GM12878 (cell line): ENCODE measurements around the gene LDLRAD4. TPM values are rescaled to one million over a fixed set of nuclear protein-coding genes. Genes with fewer than 3 reads are reported as not detected.

Source experiments
- ATAC-seq: fragments of 200-7000 bp; cut with Tn5 transposase; 3 replicates; pipeline ENCODE4 v1.9.1; 2020; ENCODE audit warnings: mild to moderate bottlenecking, moderate library complexity
- BruUV-seq: library from RNA; stranded (reverse); fragments of 400-500 nt; replicated peaks from 2 replicates; lab custom pipeline; 2021; lab: Mats Ljungman, UMichigan
- CTCF ChIA-PET: fragments of 300-600 bp; sonication (Branson Sonifier 250); formaldehyde crosslinking; extraction: SDS; loops from one replicate; lab custom pipeline; 2021; ENCODE audit warnings: inconsistent platforms; lab: Yijun Ruan, JAX
- POLR2A ChIA-PET: fragments of 350-600 bp; formaldehyde crosslinking; extraction: SDS; loops from one replicate; lab custom pipeline; 2021; ENCODE audit warnings: inconsistent platforms; lab: Charles Lee
- RAD21 ChIA-PET: fragments of 300-600 bp; sonication (Branson Sonifier 250); formaldehyde crosslinking; loops from one replicate; lab custom pipeline; 2023; ENCODE audit warnings: antibody characterized with exemption; ENCODE audit not compliant: unreplicated experiment; lab: Charles Lee
- SMC1A ChIA-PET: fragments of 300-600 bp; sonication (Branson Sonifier 250); formaldehyde crosslinking; loops from one replicate; lab custom pipeline; 2023; ENCODE audit not compliant: unreplicated experiment, uncharacterized antibody; lab: Charles Lee
- DNase-seq: peaks from one replicate; pipeline ENCODE4 v3.0.0-alpha.2; 2011; ENCODE audit warnings: low read depth, low spot score
- FAIRE-seq: peaks from 3 replicates; lab custom pipeline; 2011; peaks lifted over from hg19 to GRCh38; lab: Jason Lieb, UNC
- H2AFZ ChIP-seq: 2 replicates; pipeline ENCODE4 v1.6.0; 2011; ENCODE audit warnings: low read depth, low read length, control low read depth; ENCODE audit not compliant: control insufficient read depth
- H3K27ac ChIP-seq: 2 replicates; pipeline ENCODE4 v1.5.1; 2011; ENCODE audit warnings: control low read depth; ENCODE audit not compliant: control insufficient read depth, insufficient read depth
- H3K27me3 ChIP-seq, 2 experiments: replicated peaks in 1 of 2; 2 replicates each; pipeline versions ENCODE4 v1.6.0 to v1.6.1; 2011; ENCODE audit warnings: low read length in 1 of 2; ENCODE audit not compliant: control insufficient read depth in 2 of 2, insufficient read depth in 2 of 2
- H3K36me3 ChIP-seq, 2 experiments: 2 replicates each; pipeline ENCODE4 v1.5.1; 2011; ENCODE audit warnings: low read length in 1 of 2; ENCODE audit not compliant: control insufficient read depth in 2 of 2, insufficient read depth in 2 of 2
- H3K4me1 ChIP-seq: 2 replicates; pipeline ENCODE4 v1.6.1; 2011; ENCODE audit warnings: mild to moderate bottlenecking, low read length, moderate library complexity, mixed read lengths; ENCODE audit not compliant: control insufficient read depth, insufficient read depth
- H3K4me2 ChIP-seq: 2 replicates; pipeline ENCODE4 v1.6.0; 2011; ENCODE audit warnings: control low read depth; ENCODE audit not compliant: control insufficient read depth, insufficient read depth
- H3K4me3 ChIP-seq: fragments of 200-600 bp; sonication (generic); 2 replicates; pipeline ENCODE4 v1.5.1; 2016
- H3K79me2 ChIP-seq: 2 replicates; pipeline ENCODE4 v1.6.0; 2011; ENCODE audit warnings: low read length; ENCODE audit not compliant: control insufficient read depth, insufficient read depth
- H3K9ac ChIP-seq: 2 replicates; pipeline ENCODE4 v1.8.0; 2011; ENCODE audit warnings: low read length, control low read depth, mixed read lengths; ENCODE audit not compliant: control insufficient read depth, insufficient read depth
- H3K9me3 ChIP-seq: replicated peaks from 3 replicates; pipeline ENCODE4 v1.5.1; 2011; ENCODE audit warnings: mild to moderate bottlenecking, low read length; ENCODE audit not compliant: control insufficient read depth, insufficient read depth
- H4K20me1 ChIP-seq: 2 replicates; pipeline ENCODE4 v1.6.0; 2011; ENCODE audit not compliant: control insufficient read depth, insufficient read depth
- JUNB ChIP-seq: IDR thresholded peaks from 2 replicates; pipeline ENCODE4 v1.6.1; 2016; ENCODE audit warnings: antibody characterized with exemption, mild to moderate bottlenecking
- KDM1A ChIP-seq: fragments of 200-600 bp; sonication (generic); IDR thresholded peaks from 2 replicates; pipeline ENCODE4 v1.6.1; 2016; ENCODE audit warnings: borderline replicate concordance
- MYB ChIP-seq: fragments of 150-350 bp; IDR thresholded peaks from 2 replicates; pipeline ENCODE4 v1.6.1; 2014; ENCODE audit warnings: mild to moderate bottlenecking, low read depth, low read length, borderline replicate concordance
- TBL1XR1 ChIP-seq: IDR thresholded peaks from 2 replicates; pipeline ENCODE4 v1.6.1; 2012; ENCODE audit warnings: low read depth, low read length, improper control_type of control experiment
- TCF12 ChIP-seq: IDR thresholded peaks from 2 replicates; pipeline ENCODE4 v1.6.1; 2011; ENCODE audit warnings: low read depth, mild to moderate bottlenecking, low read length
- ZBTB33 ChIP-seq: fragments of 450-650 bp; IDR thresholded peaks from 2 replicates; pipeline ENCODE4 v1.6.1; 2017; ENCODE audit warnings: mild to moderate bottlenecking
- ZNF24 ChIP-seq: fragments of 450-650 bp; IDR thresholded peaks from 2 replicates; pipeline ENCODE4 v1.6.1; 2017; ENCODE audit warnings: antibody characterized with exemption, mild to moderate bottlenecking
- WGBS: methylation state at CpG from one replicate; pipeline ENCODE4 v1.1.6; 2016; ENCODE audit warnings: low lambda C conversion rate; ENCODE audit not compliant: insufficient replicate concordance, insufficient coverage; ENCODE audit errors: missing lambda C conversion rate; 5-methylcytosine and 5-hydroxymethylcytosine counted together
- in situ Hi-C: fragments of 300-500 bp; cut with MboI; formaldehyde crosslinking; loops from 9 replicates; pipeline ENCODE4 v1.14.3; 2018; ENCODE audit warnings: mixed read lengths
- intact Hi-C: fragments of 100-400 bp; cut with micrococcal nuclease; formaldehyde crosslinking; loops from one replicate; pipeline ENCODE4 v1.14.2; 2022; ENCODE audit not compliant: unreplicated experiment
- polyA plus RNA-seq, 11 experiments: library from polyadenylated mRNA; depleted of rRNA in 4 of 11; unstranded in 6 of 11; stranded (reverse) in 5 of 11; fragments of >200 nt; fragmentation: Nextera tagmentation in 4 of 11; fragmentation: Illumina TruSeq in 1 of 11; extraction: Ambion mirVana in 4 of 11; extraction: Trizol in 1 of 11; gene quantifications; 1 replicate in 1 of 11; 2 replicates in 10 of 11; pipeline versions ENCODE4 v1.2.1 to v1.2.3, GENCODE V29; 2011 to 2016; ENCODE audit warnings: inconsistent platforms in 2 of 11, missing spikeins in 2 of 11, low read depth in 1 of 11
- total RNA-seq, 4 experiments: library from RNA; depleted of rRNA in 3 of 4; stranded (reverse); fragments of >200 nt in 3 of 4; fragmentation: Illumina TruSeq in 1 of 4; extraction: Trizol in 1 of 4; gene quantifications; 2 replicates each; pipeline versions ENCODE4 v1.2.1 to v1.2.3, GENCODE V29; 2013 to 2021
- TF ChIP-seq, protein P1 (sequence below), 3 experiments: IDR thresholded peaks in 2 of 3; conservative IDR thresholded peaks in 1 of 3; 2 replicates each; pipeline ENCODE4 v1.5.1; 2011; ENCODE audit warnings: low read depth in 3 of 3, low read length in 3 of 3, mild to moderate bottlenecking in 3 of 3, control low read depth in 2 of 3, moderate library complexity in 2 of 3, inconsistent platforms in 1 of 3, mixed read lengths in 1 of 3; ENCODE audit not compliant: control insufficient read depth in 2 of 3, insufficient read depth in 1 of 3; ENCODE audit errors: extremely low read depth in 1 of 3
- TF ChIP-seq, protein P2 (sequence below): IDR thresholded peaks from 2 replicates; pipeline ENCODE4 v1.6.1; 2012; ENCODE audit warnings: low read length, inconsistent platforms

The LDLRAD4 gene
- total and polyA plus RNA-seq, 10 of the 15 experiments (the other 5 are each of a cell fraction or from before 2014, with no cell fraction given): 2.7 to 16.8 (median 11.2) TPM

GRCh38 chr18:13625355-13625754 lies 406.8 kb downstream of the LDLRAD4 start (continued):
- TF ChIP-seq ZNF24 (no peak), TBL1XR1 (no peak), MYB (no peak), TCF12 (no peak)
- TF ChIP-seq, all 136 proteins: peak for 0

GRCh38 chr18:13625843-13626543 lies 407.4 kb downstream of the LDLRAD4 start:
- no TSS peak for BruUV-seq
- Histone ChIP-seq H3K4me1 (peaks cover 5% of the 10 kb centered on the region), H2AFZ (no peak overlapping the region), H3K27ac (no peak overlapping the region), H3K9me3 (no peaks in the 10 kb centered on the region), H3K79me2 (no peaks in the 10 kb centered on the region), H4K20me1 (no peaks in the 10 kb centered on the region), H3K9ac (no peak overlapping the region), H3K4me2 (no peak overlapping the region), H3K27me3 (no peaks in the 10 kb centered on the region), H3K4me3 (no peak overlapping the region), H3K36me3 (no peaks in the 10 kb centered on the region; a peak in 2 of 4 replicates)
- RAD21 ChIA-PET: interaction anchor here (1.0 to 2.8 kb wide), 5 partner anchors 12 to 68 kb away, joined by 3 to 12 read pairs (median 5); no protein-coding TSS in a partner anchor
- TF ChIP-seq, protein P1, sequence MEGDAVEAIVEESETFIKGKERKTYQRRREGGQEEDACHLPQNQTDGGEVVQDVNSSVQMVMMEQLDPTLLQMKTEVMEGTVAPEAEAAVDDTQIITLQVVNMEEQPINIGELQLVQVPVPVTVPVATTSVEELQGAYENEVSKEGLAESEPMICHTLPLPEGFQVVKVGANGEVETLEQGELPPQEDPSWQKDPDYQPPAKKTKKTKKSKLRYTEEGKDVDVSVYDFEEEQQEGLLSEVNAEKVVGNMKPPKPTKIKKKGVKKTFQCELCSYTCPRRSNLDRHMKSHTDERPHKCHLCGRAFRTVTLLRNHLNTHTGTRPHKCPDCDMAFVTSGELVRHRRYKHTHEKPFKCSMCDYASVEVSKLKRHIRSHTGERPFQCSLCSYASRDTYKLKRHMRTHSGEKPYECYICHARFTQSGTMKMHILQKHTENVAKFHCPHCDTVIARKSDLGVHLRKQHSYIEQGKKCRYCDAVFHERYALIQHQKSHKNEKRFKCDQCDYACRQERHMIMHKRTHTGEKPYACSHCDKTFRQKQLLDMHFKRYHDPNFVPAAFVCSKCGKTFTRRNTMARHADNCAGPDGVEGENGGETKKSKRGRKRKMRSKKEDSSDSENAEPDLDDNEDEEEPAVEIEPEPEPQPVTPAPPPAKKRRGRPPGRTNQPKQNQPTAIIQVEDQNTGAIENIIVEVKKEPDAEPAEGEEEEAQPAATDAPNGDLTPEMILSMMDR (IDR thresholded peaks at IDR 0.05 in 2 of 3, conservative IDR thresholded peaks at IDR 0.05 in 1 of 3; ENCODE audit: control insufficient read depth in 2 of 3, extremely low read depth in 1 of 3, insufficient read depth in 1 of 3, low read depth in 3 of 3, low read length in 3 of 3): no peak
- TF ChIP-seq ZBTB33: no peak
- TF ChIP-seq JUNB: no peak
- TF ChIP-seq KDM1A: no peak
- TF ChIP-seq, protein P2, sequence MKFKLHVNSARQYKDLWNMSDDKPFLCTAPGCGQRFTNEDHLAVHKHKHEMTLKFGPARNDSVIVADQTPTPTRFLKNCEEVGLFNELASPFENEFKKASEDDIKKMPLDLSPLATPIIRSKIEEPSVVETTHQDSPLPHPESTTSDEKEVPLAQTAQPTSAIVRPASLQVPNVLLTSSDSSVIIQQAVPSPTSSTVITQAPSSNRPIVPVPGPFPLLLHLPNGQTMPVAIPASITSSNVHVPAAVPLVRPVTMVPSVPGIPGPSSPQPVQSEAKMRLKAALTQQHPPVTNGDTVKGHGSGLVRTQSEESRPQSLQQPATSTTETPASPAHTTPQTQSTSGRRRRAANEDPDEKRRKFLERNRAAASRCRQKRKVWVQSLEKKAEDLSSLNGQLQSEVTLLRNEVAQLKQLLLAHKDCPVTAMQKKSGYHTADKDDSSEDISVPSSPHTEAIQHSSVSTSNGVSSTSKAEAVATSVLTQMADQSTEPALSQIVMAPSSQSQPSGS: no peak
- SMC1A ChIA-PET: interaction anchor here (1.1 to 6.9 kb wide), 4 partner anchors 11 to 66 kb away, joined by 3 to 241 read pairs (median 3); no protein-coding TSS in a partner anchor
- WGBS: 97% methylated on average over 8 of the region's 8 CpGs
- DNase-seq (no peak), FAIRE-seq (no peak), ATAC-seq (no peak)
- POLR2A ChIA-PET: interaction anchor here (1.8 kb wide), 1 partner anchor 12 kb away, joined by 5 read pairs; no protein-coding TSS in a partner anchor
- in situ Hi-C loops: loop anchor here (25.0 kb wide), 1 partner anchor 464 kb away; no protein-coding TSS in a partner anchor
- CTCF ChIA-PET: interaction anchor here (1.1 to 11.8 kb wide), 3 partner anchors 59 to 466 kb away, joined by 4 to 337 read pairs (median 5); no protein-coding TSS in a partner anchor
- intact Hi-C loops: no loop called here
